ENCODE data around the gene GLI2.

The GLI2 gene

GRCh38 chr2:120762341-120763061 is 26.8 kb downstream of the GLI2 start:
- TF ChIP-seq, protein P1, sequence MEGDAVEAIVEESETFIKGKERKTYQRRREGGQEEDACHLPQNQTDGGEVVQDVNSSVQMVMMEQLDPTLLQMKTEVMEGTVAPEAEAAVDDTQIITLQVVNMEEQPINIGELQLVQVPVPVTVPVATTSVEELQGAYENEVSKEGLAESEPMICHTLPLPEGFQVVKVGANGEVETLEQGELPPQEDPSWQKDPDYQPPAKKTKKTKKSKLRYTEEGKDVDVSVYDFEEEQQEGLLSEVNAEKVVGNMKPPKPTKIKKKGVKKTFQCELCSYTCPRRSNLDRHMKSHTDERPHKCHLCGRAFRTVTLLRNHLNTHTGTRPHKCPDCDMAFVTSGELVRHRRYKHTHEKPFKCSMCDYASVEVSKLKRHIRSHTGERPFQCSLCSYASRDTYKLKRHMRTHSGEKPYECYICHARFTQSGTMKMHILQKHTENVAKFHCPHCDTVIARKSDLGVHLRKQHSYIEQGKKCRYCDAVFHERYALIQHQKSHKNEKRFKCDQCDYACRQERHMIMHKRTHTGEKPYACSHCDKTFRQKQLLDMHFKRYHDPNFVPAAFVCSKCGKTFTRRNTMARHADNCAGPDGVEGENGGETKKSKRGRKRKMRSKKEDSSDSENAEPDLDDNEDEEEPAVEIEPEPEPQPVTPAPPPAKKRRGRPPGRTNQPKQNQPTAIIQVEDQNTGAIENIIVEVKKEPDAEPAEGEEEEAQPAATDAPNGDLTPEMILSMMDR (IDR thresholded peaks at IDR 0.05) = no peak
- no peak overlapping the region for H3K4me3 ChIP-seq (ENCODE audit: low read depth in 1 of 2, low read length in 1 of 2)
- H3K4me1 ChIP-seq (ENCODE audit: control insufficient read depth in 1 of 2, insufficient read depth in 1 of 2, low read depth in 1 of 2, low read length in 1 of 2) = no peaks in the 10 kb centered on the region
- no peaks in the 10 kb centered on the region for H3K9me3 ChIP-seq
- H3K27ac ChIP-seq = no peak overlapping the region
- no peaks in the 10 kb centered on the region for H3K27me3 ChIP-seq
- H3K36me3 ChIP-seq = no peaks in the 10 kb centered on the region

DNA sequence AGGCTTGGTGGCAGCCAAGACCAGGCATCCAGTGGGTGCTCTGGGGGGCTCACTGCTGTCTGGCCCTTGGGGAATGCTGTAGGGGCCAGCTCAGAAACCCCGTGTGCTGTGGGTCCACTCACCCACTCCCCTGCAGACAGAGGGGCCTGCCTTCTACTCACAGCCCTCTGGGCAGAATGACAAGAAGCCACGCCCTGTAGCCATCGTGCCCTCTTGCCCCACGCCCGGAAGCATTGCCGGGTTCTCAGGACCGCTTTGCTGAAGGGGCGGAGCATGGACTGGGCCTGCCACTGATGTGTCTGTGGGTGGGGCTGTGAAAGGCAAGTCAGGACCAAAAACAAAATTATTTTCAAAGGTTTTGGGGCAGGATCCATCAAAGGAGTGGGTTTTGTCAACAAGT is 27.8 kb downstream of the GLI2 start:
- no peaks in the 10 kb centered on the region for H3K27me3 ChIP-seq
- no peaks in the 10 kb centered on the region for H3K4me1 ChIP-seq (ENCODE audit: control insufficient read depth in 1 of 2, insufficient read depth in 1 of 2, low read depth in 1 of 2, low read length in 1 of 2)
- TF ChIP-seq, protein P1 (IDR thresholded peaks at IDR 0.05) = no peak
- H3K27ac ChIP-seq = no peak overlapping the region
- no peaks in the 10 kb centered on the region for H3K9me3 ChIP-seq
- no peak overlapping the region for H3K4me3 ChIP-seq (ENCODE audit: low read depth in 1 of 2, low read length in 1 of 2)
- no peaks in the 10 kb centered on the region for H3K36me3 ChIP-seq

DNA sequence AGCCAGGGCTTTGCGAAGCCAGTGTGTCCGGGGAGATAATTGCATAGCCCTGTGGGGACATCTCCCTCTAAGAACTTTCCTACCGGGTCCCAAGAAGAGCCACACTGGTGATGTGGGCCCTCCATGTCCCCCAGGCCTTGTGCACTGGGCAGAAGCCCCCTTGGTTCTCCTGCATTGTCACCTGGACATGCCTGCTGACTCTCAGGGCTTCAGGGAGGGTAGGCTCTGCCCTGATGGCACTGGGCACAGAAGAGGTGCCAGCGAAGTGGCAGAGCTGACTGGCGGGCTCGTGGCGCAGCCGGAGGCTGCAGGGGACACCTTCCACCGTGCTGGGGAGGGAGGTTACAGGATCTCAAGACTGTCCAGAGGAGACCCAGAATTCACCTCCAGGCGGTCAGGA is 28.3 kb downstream of the GLI2 start:
- no peaks in the 10 kb centered on the region for H3K4me1 ChIP-seq (ENCODE audit: control insufficient read depth in 1 of 2, insufficient read depth in 1 of 2, low read depth in 1 of 2, low read length in 1 of 2)
- H3K9me3 ChIP-seq = no peaks in the 10 kb centered on the region
- H3K36me3 ChIP-seq = no peaks in the 10 kb centered on the region
- no peak overlapping the region for H3K27ac ChIP-seq
- TF ChIP-seq, protein P1 (IDR thresholded peaks at IDR 0.05) = no peak
- no peak overlapping the region for H3K4me3 ChIP-seq (ENCODE audit: low read depth in 1 of 2, low read length in 1 of 2)
- no peaks in the 10 kb centered on the region for H3K27me3 ChIP-seq

DNA sequence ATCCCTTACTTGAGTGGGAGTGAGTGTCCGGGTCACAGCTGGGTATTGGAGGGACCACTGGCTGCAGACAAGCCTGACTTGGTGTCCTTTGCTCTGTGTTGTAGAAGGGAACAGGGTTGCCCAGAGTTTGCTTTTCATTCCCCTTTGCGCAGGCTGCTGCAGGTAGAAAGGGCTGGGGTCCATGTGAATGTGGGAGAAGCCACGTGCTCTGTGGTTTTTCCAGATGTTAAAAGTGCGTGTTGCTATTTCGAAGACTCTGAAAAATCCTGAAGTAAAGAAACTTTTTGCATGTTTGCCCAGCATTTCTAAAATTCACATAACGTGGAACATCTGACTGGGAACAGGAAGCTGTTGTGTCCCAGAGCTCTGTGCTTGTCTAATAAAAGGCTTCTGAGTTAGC is 28.8 kb downstream of the GLI2 start:
- TF ChIP-seq, protein P1 (IDR thresholded peaks at IDR 0.05) = no peak
- no peaks in the 10 kb centered on the region for H3K27me3 ChIP-seq
- H3K4me3 ChIP-seq (ENCODE audit: low read depth in 1 of 2, low read length in 1 of 2) = no peak overlapping the region
- H3K36me3 ChIP-seq = no peaks in the 10 kb centered on the region
- no peaks in the 10 kb centered on the region for H3K9me3 ChIP-seq
- H3K27ac ChIP-seq = no peak overlapping the region
- H3K4me1 ChIP-seq (ENCODE audit: control insufficient read depth in 1 of 2, insufficient read depth in 1 of 2, low read depth in 1 of 2, low read length in 1 of 2) = no peaks in the 10 kb centered on the region

DNA sequence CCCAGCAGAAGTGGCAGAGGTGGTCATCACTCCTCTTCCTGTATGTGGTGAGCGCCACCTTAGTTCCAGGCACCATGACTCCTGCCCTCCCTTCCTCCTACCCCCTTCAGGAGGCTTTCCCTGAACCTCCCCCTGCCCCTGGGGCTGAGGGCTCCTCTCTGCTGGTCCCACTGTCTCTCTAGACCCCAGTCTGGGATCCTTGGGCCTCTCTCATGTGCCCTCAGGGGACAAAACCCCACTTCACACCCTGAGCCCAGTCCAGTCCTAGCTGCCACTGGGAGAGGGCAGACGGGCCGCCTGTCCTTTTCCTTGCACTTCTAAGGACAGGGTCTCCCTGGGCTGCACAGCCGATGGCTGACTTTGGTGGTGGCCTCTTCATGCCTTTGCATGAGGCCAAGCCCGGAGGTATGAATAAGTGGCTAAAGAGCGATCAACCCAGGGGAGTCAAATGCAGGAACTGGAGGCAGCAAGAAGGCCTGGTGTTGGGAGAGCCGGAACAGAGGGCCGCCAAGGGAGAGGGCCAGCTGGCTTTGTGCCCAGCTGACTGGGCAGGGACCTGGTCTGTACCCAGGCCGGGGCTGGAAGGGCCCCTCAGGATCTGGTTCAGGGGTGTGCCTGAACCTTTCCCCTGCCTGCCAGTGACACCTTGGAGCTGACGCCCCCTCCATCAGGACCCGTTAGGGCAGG is 29.5 kb downstream of the GLI2 start:
- H3K4me3 ChIP-seq (ENCODE audit: low read depth in 1 of 2, low read length in 1 of 2) = no peak overlapping the region
- no peaks in the 10 kb centered on the region for H3K4me1 ChIP-seq (ENCODE audit: control insufficient read depth in 1 of 2, insufficient read depth in 1 of 2, low read depth in 1 of 2, low read length in 1 of 2)
- H3K27ac ChIP-seq = no peak overlapping the region
- TF ChIP-seq, protein P1 (IDR thresholded peaks at IDR 0.05) = no peak
- H3K27me3 ChIP-seq = no peaks in the 10 kb centered on the region
- H3K36me3 ChIP-seq = no peaks in the 10 kb centered on the region
- H3K9me3 ChIP-seq = no peaks in the 10 kb centered on the region
